GM12865 (cell line): ENCODE results near the gene GSTT2.

ENCODE experiments used
- DNase-seq: peaks from one replicate; pipeline ENCODE4 v3.0.0; 2010; ENCODE audit warnings: low read depth
- H3K4me3 ChIP-seq: 2 replicates; pipeline ENCODE4 v1.5.1; 2011; ENCODE audit warnings: mild to moderate bottlenecking, low read depth, low read length, control low read depth
- CTCF ChIP-seq: IDR thresholded peaks from 2 replicates; pipeline ENCODE4 v1.5.1; 2011; ENCODE audit warnings: low read length, control low read depth, low read depth, inconsistent platforms; ENCODE audit not compliant: insufficient read depth; ENCODE audit errors: missing control alignments

Gene GSTT2

DNA sequence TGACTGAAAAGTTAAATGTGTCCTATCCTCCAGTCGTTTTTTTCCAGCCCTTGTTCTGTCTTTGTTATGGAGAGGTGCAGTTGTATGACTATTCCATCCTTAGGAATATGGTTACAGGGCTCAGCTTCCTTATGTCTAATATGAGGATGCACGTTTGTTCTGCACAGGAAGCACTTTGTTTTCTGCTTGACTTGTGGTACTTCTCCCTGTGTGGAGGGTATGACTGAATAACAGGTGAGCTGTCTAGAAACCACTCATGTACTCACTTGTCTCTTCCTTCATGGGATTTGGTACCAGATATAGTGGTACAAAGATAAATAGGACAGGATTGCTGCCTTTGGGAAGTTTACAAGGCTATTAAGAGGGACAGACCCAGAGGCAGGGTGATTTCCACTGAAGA lies 48.6 kb downstream of the GSTT2 start:
- H3K4me3 ChIP-seq, result no peak overlapping the region
- no peak for TF ChIP-seq CTCF
- DNase-seq, result no peak

DNA sequence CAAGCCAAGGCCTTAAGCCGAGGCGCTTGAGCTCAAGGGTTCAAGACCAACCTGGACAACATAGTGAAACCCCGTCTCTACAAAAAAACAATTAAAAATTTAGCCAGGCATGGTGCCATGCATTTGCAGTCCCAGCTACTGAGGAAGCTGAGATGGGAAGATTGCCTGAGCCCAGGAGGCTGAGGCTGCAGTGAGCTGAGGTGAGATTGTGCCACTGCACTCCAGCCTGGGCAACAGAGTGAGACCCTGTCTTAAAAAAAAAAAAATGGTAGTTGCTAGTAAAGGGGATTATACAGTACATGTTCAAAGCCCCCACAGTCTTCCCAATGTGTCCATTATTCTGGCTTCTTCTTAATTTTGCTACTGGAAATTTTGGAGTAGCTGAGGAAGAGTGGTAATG lies 49.4 kb downstream of the GSTT2 start:
- TF ChIP-seq CTCF, result no peak
- no peak overlapping the region for H3K4me3 ChIP-seq
- no peak for DNase-seq

GRCh38 chr22:24030186-24030702 lies 50.3 kb downstream of the GSTT2 start:
- DNase-seq, result no peak
- no peak for TF ChIP-seq CTCF
- H3K4me3 ChIP-seq, result no peak overlapping the region
